Measurements from ENCODE around the gene JPH3.

GRCh38 chr16:87569601-87570571 lies 32.4 kb upstream of the JPH3 start:
- TF ChIP-seq CTCF (IDR thresholded peaks at IDR 0.05) (no peak), EP300 (IDR thresholded peaks at IDR 0.05) (no peak)

Measured in gastroesophageal sphincter (tissue), 3 donors.